IMR-90 (cell line): ENCODE measurements around the gene PYDC1. TPM values are rescaled to one million over a fixed set of nuclear protein-coding genes. Genes with fewer than 3 reads are reported as not detected.

Experiments
- ATAC-seq: fragments of 200-7000 bp; cut with Tn5 transposase; 2 replicates; pipeline ENCODE4 v1.9.1; 2020; ENCODE audit warnings: low read depth, mild to moderate bottlenecking, moderate library complexity
- BruUV-seq: library from RNA; stranded (reverse); fragments of 400-500 nt; replicated peaks from 2 replicates; lab custom pipeline; 2021; lab: Mats Ljungman, UMichigan
- CTCF ChIA-PET: fragments of 300-600 bp; formaldehyde crosslinking; extraction: SDS; loops from one replicate; lab custom pipeline; 2021; ENCODE audit warnings: antibody characterized with exemption; lab: Yijun Ruan, JAX
- POLR2A ChIA-PET: fragments of 300-600 bp; sonication (Branson Sonifier 250); formaldehyde crosslinking; loops from one replicate; lab custom pipeline; 2022; ENCODE audit warnings: antibody characterized with exemption; ENCODE audit not compliant: unreplicated experiment; lab: Charles Lee
- DNase-seq: peaks from one replicate; pipeline ENCODE4 v3.0.0; 2013
- H2AFZ ChIP-seq: replicated peaks from 2 replicates; pipeline ENCODE3; 2013; ENCODE audit warnings: low read length, mild to moderate bottlenecking; ENCODE audit not compliant: poor library complexity
- H2AK5ac ChIP-seq: 2 replicates; pipeline ENCODE4 v1.6.1; 2013; ENCODE audit warnings: low read depth, low read length, inconsistent platforms
- H2AK9ac ChIP-seq: replicated peaks from 2 replicates; pipeline ENCODE3; 2013; ENCODE audit warnings: mild to moderate bottlenecking, low read depth, low read length, moderate library complexity; ENCODE audit not compliant: poor library complexity
- H2BK120ac ChIP-seq: 2 replicates; pipeline ENCODE4 v1.6.1; 2013; ENCODE audit warnings: low read depth, low read length, inconsistent platforms
- H2BK15ac ChIP-seq: 3 replicates; pipeline ENCODE4 v1.6.1; 2013; ENCODE audit warnings: low read depth, low read length, inconsistent platforms
- H2BK20ac ChIP-seq: 2 replicates; pipeline ENCODE4 v1.6.1; 2013; ENCODE audit warnings: low read depth, mild to moderate bottlenecking, inconsistent platforms, low read length, moderate library complexity
- H2BK5ac ChIP-seq: 2 replicates; pipeline ENCODE4 v1.6.1; 2013; ENCODE audit warnings: mild to moderate bottlenecking, low read depth, low read length, inconsistent platforms; ENCODE audit not compliant: poor library complexity, severe bottlenecking
- H3K14ac ChIP-seq: replicated peaks from 2 replicates; pipeline ENCODE4 v1.6.1; 2013; ENCODE audit warnings: low read depth, low read length, inconsistent platforms
- H3K18ac ChIP-seq: 2 replicates; pipeline ENCODE4 v1.6.1; 2013; ENCODE audit warnings: low read depth, low read length, control low read depth
- H3K23ac ChIP-seq: 2 replicates; pipeline ENCODE4 v1.6.1; 2013; ENCODE audit warnings: low read depth, low read length, inconsistent platforms
- H3K27ac ChIP-seq: 2 replicates; pipeline ENCODE4 v1.5.1; 2013; ENCODE audit warnings: mild to moderate bottlenecking, control low read depth, low read length; ENCODE audit not compliant: insufficient read depth
- H3K27me3 ChIP-seq: 2 replicates; pipeline ENCODE4 v1.6.1; 2013; ENCODE audit warnings: low read length; ENCODE audit not compliant: control insufficient read depth, insufficient read depth
- H3K36me3 ChIP-seq: 2 replicates; pipeline ENCODE4 v1.6.1; 2013; ENCODE audit warnings: low read length, mixed read lengths; ENCODE audit not compliant: control insufficient read depth, insufficient read depth
- H3K4ac ChIP-seq: 2 replicates; pipeline ENCODE4 v1.6.1; 2013; ENCODE audit warnings: low read depth, low read length, inconsistent platforms
- H3K4me1 ChIP-seq: 2 replicates; pipeline ENCODE4 v1.6.1; 2013; ENCODE audit warnings: low read length, mixed read lengths; ENCODE audit not compliant: control insufficient read depth, insufficient read depth
- H3K4me2 ChIP-seq: 2 replicates; pipeline ENCODE4 v1.6.1; 2013; ENCODE audit warnings: low read depth, mild to moderate bottlenecking, control low read depth, low read length, moderate library complexity
- H3K4me3 ChIP-seq: 2 replicates; pipeline ENCODE4 v1.5.1; 2013; ENCODE audit warnings: low read depth, mild to moderate bottlenecking, control low read depth, low read length, moderate library complexity; ENCODE audit not compliant: insufficient read depth
- H3K56ac ChIP-seq: 2 replicates; pipeline ENCODE4 v1.6.1; 2013; ENCODE audit warnings: low read length, inconsistent platforms; ENCODE audit not compliant: insufficient read depth; ENCODE audit errors: extremely low read depth
- H3K79me1 ChIP-seq, 2 experiments: 2 replicates each; pipeline ENCODE4 v1.6.1; 2013; ENCODE audit warnings: low read length in 2 of 2, inconsistent platforms in 1 of 2, low read depth in 1 of 2
- H3K9ac ChIP-seq: 2 replicates; pipeline ENCODE4 v1.6.1; 2013; ENCODE audit warnings: low read depth, low read length, control low read depth
- H3K9me1 ChIP-seq: 2 replicates; pipeline ENCODE4 v1.6.1; 2013; ENCODE audit warnings: low read length, inconsistent platforms; ENCODE audit not compliant: insufficient read depth
- H3K9me3 ChIP-seq: 2 replicates; pipeline ENCODE4 v1.6.1; 2013; ENCODE audit warnings: low read length; ENCODE audit not compliant: control insufficient read depth, insufficient read depth
- H4K20me1 ChIP-seq: 2 replicates; pipeline ENCODE4 v1.6.1; 2013; ENCODE audit warnings: low read length, inconsistent platforms; ENCODE audit not compliant: insufficient read depth
- H4K5ac ChIP-seq: 2 replicates; pipeline ENCODE4 v1.6.1; 2013; ENCODE audit warnings: mild to moderate bottlenecking, low read depth, low read length, control low read depth
- H4K8ac ChIP-seq, 2 experiments: 2 replicates each; pipeline ENCODE4 v1.6.1; 2013; ENCODE audit warnings: low read depth in 2 of 2, low read length in 2 of 2, control low read depth in 1 of 2, inconsistent platforms in 1 of 2
- H4K91ac ChIP-seq: 2 replicates; pipeline ENCODE4 v1.6.1; 2013; ENCODE audit warnings: low read depth, low read length, inconsistent platforms; ENCODE audit not compliant: insufficient read depth
- ELK1 ChIP-seq: fragments of 150-350 bp; IDR thresholded peaks from 2 replicates; pipeline ENCODE4 v1.6.1; 2016; ENCODE audit warnings: low read depth, mild to moderate bottlenecking, low read length, moderate library complexity, borderline replicate concordance
- MXI1 ChIP-seq: IDR thresholded peaks from 2 replicates; pipeline ENCODE4 v1.6.1; 2012; ENCODE audit warnings: low read depth, mild to moderate bottlenecking, low read length, moderate library complexity, borderline replicate concordance
- WGBS, 2 experiments: methylation state at CpG; one replicate each; pipeline versions ENCODE4 v1.1.5 to v1.1.7; 2013; ENCODE audit warnings: missing lambda C conversion rate in 2 of 2; ENCODE audit not compliant: insufficient read length in 1 of 2; ENCODE audit errors: extremely low coverage in 2 of 2; 5-methylcytosine and 5-hydroxymethylcytosine counted together
- dilution Hi-C: fragments of 300-500 bp; cut with HindIII; formaldehyde crosslinking; loops from one replicate; pipeline ENCODE4 v1.14.3; 2018; ENCODE audit warnings: low sequenced_read_pairs; ENCODE audit not compliant: unreplicated experiment
- in situ Hi-C: fragments of 300-500 bp; cut with MboI; formaldehyde crosslinking; loops from 3 replicates; pipeline ENCODE4 v1.14.3; 2019; ENCODE audit warnings: low sequenced_read_pairs, inconsistent platforms, mixed read lengths
- intact Hi-C: fragments of 100-400 bp; cut with micrococcal nuclease; formaldehyde crosslinking; loops from 2 replicates; pipeline ENCODE4 v1.10.0; 2022
- polyA plus RNA-seq, 3 experiments: library from polyadenylated mRNA; depleted of rRNA; stranded (reverse); fragments of >200 nt; gene quantifications; 2 replicates each; pipeline ENCODE4 v1.2.3, GENCODE V29; 2012; ENCODE audit warnings: low replicate concordance in 1 of 3
- total RNA-seq: library from RNA; depleted of rRNA; stranded (reverse); fragments of >200 nt; gene quantifications from 2 replicates; pipeline ENCODE4 v1.2.3, GENCODE V29; 2012

Gene PYDC1
- total and polyA plus RNA-seq, 2 of the 4 experiments (the other 2 are of a cell fraction), result not detected

- DNase-seq (no peak), ATAC-seq (no peak)
- Histone ChIP-seq H3K9me3 (no peaks in the 10 kb centered on the region), H3K36me3 (no peaks in the 10 kb centered on the region), H3K9ac (no peak overlapping the region), H3K79me1 (no peaks in the 10 kb centered on the region), H3K4ac (no peak overlapping the region), H3K27me3 (peaks cover 6% of the 10 kb centered on the region; the same call in 1 of the 2 replicates), H3K18ac (no peak overlapping the region), H2AK9ac (no peak overlapping the region), H4K91ac (no peak overlapping the region), H2AK5ac (no peak overlapping the region), H3K56ac (no peak overlapping the region), H2BK5ac (no peak overlapping the region), H4K20me1 (no peaks in the 10 kb centered on the region), H2AFZ (no peak overlapping the region), H2BK20ac (no peak overlapping the region), H3K27ac (no peak overlapping the region), H2BK120ac (no peak overlapping the region), H3K4me3 (no peak overlapping the region), H4K8ac (no peak overlapping the region), H3K23ac (no peak overlapping the region), H3K4me2 (no peak overlapping the region), H2BK15ac (no peak overlapping the region), H4K5ac (no peak overlapping the region), H3K9me1 (no peaks in the 10 kb centered on the region), H3K4me1 (no peaks in the 10 kb centered on the region), H3K14ac (no peak overlapping the region)
- intact Hi-C loops (no loop called here), in situ Hi-C loops (no loop called here), dilution Hi-C loops (no loop called here)
- no TSS peak for BruUV-seq
- POLR2A ChIA-PET, result no interaction called here
- TF ChIP-seq ELK1 (no peak), MXI1 (no peak)
- no CpG with 5 or more reads among the region's 4 CpGs for WGBS, 2 experiments
- CTCF ChIA-PET, result no interaction called here
Measured at GRCh38 chr16:31238041-31238440, 21.1 kb upstream of the PYDC1 start.
